Astrocyte (in vitro differentiated cells and primary cell): ENCODE data around the gene LRRK1. TPM values are rescaled to one million over a fixed set of nuclear protein-coding genes. Genes with fewer than 3 reads are reported as not detected.

Source experiments
- DNase-seq: peaks from one replicate; pipeline ENCODE4 v3.0.0-alpha.2; 2010; ENCODE audit warnings: low read depth
- FAIRE-seq: peaks from 2 replicates; lab custom pipeline; 2011; peaks lifted over from hg19 to GRCh38; lab: Jason Lieb, UNC
- H2AFZ ChIP-seq: 2 replicates; pipeline ENCODE4 v1.6.0; 2012; ENCODE audit warnings: low read depth, low read length, inconsistent platforms
- H3K27ac ChIP-seq: 2 replicates; pipeline ENCODE4 v1.5.1; 2011; ENCODE audit warnings: low read depth, low read length, inconsistent platforms
- H3K27me3 ChIP-seq: 2 replicates; pipeline ENCODE4 v1.6.0; 2011; ENCODE audit warnings: low read length, inconsistent platforms; ENCODE audit not compliant: insufficient read depth
- H3K36me3 ChIP-seq: 2 replicates; pipeline ENCODE4 v1.5.1; 2011; ENCODE audit warnings: low read length, inconsistent platforms; ENCODE audit not compliant: insufficient read depth
- H3K4me1 ChIP-seq: 2 replicates; pipeline ENCODE4 v1.5.1; 2011; ENCODE audit warnings: low read length, inconsistent platforms; ENCODE audit not compliant: insufficient read depth
- H3K4me2 ChIP-seq: 2 replicates; pipeline ENCODE4 v1.6.0; 2012; ENCODE audit warnings: low read length, inconsistent platforms
- H3K4me3 ChIP-seq: 2 replicates; pipeline ENCODE4 v1.5.1; 2011; ENCODE audit warnings: low read depth, mild to moderate bottlenecking, low read length, inconsistent platforms; ENCODE audit not compliant: insufficient read depth
- H3K79me2 ChIP-seq: 2 replicates; pipeline ENCODE4 v1.6.0; 2012; ENCODE audit warnings: mild to moderate bottlenecking, low read length, inconsistent platforms; ENCODE audit not compliant: insufficient read depth
- H3K9ac ChIP-seq: 2 replicates; pipeline ENCODE4 v1.6.0; 2012; ENCODE audit warnings: mild to moderate bottlenecking, low read length, inconsistent platforms
- H3K9me3 ChIP-seq: 2 replicates; pipeline ENCODE4 v1.5.1; 2012; ENCODE audit warnings: low read depth, mild to moderate bottlenecking, low read length, inconsistent platforms; ENCODE audit not compliant: insufficient read depth
- H4K20me1 ChIP-seq: 2 replicates; pipeline ENCODE4 v1.6.0; 2012; ENCODE audit warnings: low read length, inconsistent platforms; ENCODE audit not compliant: insufficient read depth
- H3K27ac Mint-ChIP-seq: one replicate; pipeline ENCODE4 v1.8.0; 2021; ENCODE audit warnings: mild to moderate bottlenecking, mixed read lengths; ENCODE audit not compliant: unreplicated experiment
- H3K27me3 Mint-ChIP-seq: one replicate; pipeline ENCODE4 v1.8.0; 2021; ENCODE audit warnings: low read depth, mixed read lengths; ENCODE audit not compliant: unreplicated experiment
- H3K36me3 Mint-ChIP-seq: one replicate; pipeline ENCODE4 v1.8.0; 2021; ENCODE audit warnings: low read depth, mixed read lengths; ENCODE audit not compliant: unreplicated experiment
- H3K4me1 Mint-ChIP-seq: one replicate; pipeline ENCODE4 v1.8.0; 2021; ENCODE audit warnings: low read depth, mixed read lengths; ENCODE audit not compliant: unreplicated experiment
- H3K4me3 Mint-ChIP-seq: one replicate; pipeline ENCODE4 v1.8.0; 2021; ENCODE audit warnings: mild to moderate bottlenecking, moderate library complexity, mixed read lengths; ENCODE audit not compliant: unreplicated experiment
- H3K9me3 Mint-ChIP-seq: one replicate; pipeline ENCODE4 v1.8.0; 2021; ENCODE audit warnings: mild to moderate bottlenecking, mixed read lengths; ENCODE audit not compliant: unreplicated experiment
- EZH2 ChIP-seq: IDR thresholded peaks from 2 replicates; pipeline ENCODE4 v1.6.1; 2012; ENCODE audit warnings: mild to moderate bottlenecking, low read length, inconsistent platforms; ENCODE audit not compliant: insufficient read depth
- total RNA-seq: library from RNA; stranded (reverse); gene quantifications from 2 replicates; pipeline ENCODE4 v1.2.1, GENCODE V29; 2021
- TF ChIP-seq, protein P1 (sequence below): IDR thresholded peaks from 2 replicates; pipeline ENCODE4 v1.5.1; 2011; ENCODE audit warnings: low read depth, mild to moderate bottlenecking, inconsistent platforms, low read length, moderate library complexity; ENCODE audit not compliant: insufficient read depth

LRRK1 gene
- total RNA-seq, 1 donor from 2014 or later: 0.41 TPM

- no peaks in the 10 kb centered on the region for H3K36me3 Mint-ChIP-seq
- no peaks in the 10 kb centered on the region for H3K9me3 ChIP-seq
- no peak overlapping the region for H3K9ac ChIP-seq
- no peaks in the 10 kb centered on the region for H4K20me1 ChIP-seq
- no peak overlapping the region for H3K4me3 Mint-ChIP-seq
- H3K36me3 ChIP-seq: no peaks in the 10 kb centered on the region
- H2AFZ ChIP-seq: no peak overlapping the region
- TF ChIP-seq, protein P1, sequence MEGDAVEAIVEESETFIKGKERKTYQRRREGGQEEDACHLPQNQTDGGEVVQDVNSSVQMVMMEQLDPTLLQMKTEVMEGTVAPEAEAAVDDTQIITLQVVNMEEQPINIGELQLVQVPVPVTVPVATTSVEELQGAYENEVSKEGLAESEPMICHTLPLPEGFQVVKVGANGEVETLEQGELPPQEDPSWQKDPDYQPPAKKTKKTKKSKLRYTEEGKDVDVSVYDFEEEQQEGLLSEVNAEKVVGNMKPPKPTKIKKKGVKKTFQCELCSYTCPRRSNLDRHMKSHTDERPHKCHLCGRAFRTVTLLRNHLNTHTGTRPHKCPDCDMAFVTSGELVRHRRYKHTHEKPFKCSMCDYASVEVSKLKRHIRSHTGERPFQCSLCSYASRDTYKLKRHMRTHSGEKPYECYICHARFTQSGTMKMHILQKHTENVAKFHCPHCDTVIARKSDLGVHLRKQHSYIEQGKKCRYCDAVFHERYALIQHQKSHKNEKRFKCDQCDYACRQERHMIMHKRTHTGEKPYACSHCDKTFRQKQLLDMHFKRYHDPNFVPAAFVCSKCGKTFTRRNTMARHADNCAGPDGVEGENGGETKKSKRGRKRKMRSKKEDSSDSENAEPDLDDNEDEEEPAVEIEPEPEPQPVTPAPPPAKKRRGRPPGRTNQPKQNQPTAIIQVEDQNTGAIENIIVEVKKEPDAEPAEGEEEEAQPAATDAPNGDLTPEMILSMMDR: no peak
- TF ChIP-seq EZH2: no peak
- H3K4me1 ChIP-seq: no peaks in the 10 kb centered on the region
- H3K9me3 Mint-ChIP-seq: no peaks in the 10 kb centered on the region
- no peak overlapping the region for H3K4me2 ChIP-seq
- DNase-seq (no peak), FAIRE-seq (no peak)
- no peak overlapping the region for H3K27ac Mint-ChIP-seq
- H3K4me3 ChIP-seq: no peak overlapping the region
- peaks cover 4% of the 10 kb centered on the region for H3K27me3 ChIP-seq
- no peaks in the 10 kb centered on the region for H3K79me2 ChIP-seq
- peaks cover 28% of the 10 kb centered on the region for H3K27me3 Mint-ChIP-seq
- H3K27ac ChIP-seq: no peak overlapping the region
- H3K4me1 Mint-ChIP-seq: no peaks in the 10 kb centered on the region
Observed at GRCh38 chr15:101084801-101085200, 165.6 kb downstream of the LRRK1 start.

GRCh38 chr15:101085311-101085700 is 166.1 kb downstream of the LRRK1 start:
- Histone ChIP-seq H3K4me2 (no peak overlapping the region), H4K20me1 (no peaks in the 10 kb centered on the region), H3K79me2 (no peaks in the 10 kb centered on the region), H3K4me1 (no peaks in the 10 kb centered on the region), H3K9me3 (no peaks in the 10 kb centered on the region), H3K27me3 (peaks cover 4% of the 10 kb centered on the region), H3K9ac (no peak overlapping the region), H3K36me3 (no peaks in the 10 kb centered on the region), H3K27ac (no peak overlapping the region), H3K4me3 (no peak overlapping the region), H2AFZ (no peak overlapping the region)
- peaks cover 28% of the 10 kb centered on the region for H3K27me3 Mint-ChIP-seq
- H3K36me3 Mint-ChIP-seq: no peaks in the 10 kb centered on the region
- no peaks in the 10 kb centered on the region for H3K9me3 Mint-ChIP-seq
- TF ChIP-seq EZH2: no peak
- TF ChIP-seq, protein P1: no peak
- H3K4me1 Mint-ChIP-seq: no peaks in the 10 kb centered on the region
- FAIRE-seq (no peak), DNase-seq (no peak)
- no peak overlapping the region for H3K4me3 Mint-ChIP-seq
- no peak overlapping the region for H3K27ac Mint-ChIP-seq

DNA sequence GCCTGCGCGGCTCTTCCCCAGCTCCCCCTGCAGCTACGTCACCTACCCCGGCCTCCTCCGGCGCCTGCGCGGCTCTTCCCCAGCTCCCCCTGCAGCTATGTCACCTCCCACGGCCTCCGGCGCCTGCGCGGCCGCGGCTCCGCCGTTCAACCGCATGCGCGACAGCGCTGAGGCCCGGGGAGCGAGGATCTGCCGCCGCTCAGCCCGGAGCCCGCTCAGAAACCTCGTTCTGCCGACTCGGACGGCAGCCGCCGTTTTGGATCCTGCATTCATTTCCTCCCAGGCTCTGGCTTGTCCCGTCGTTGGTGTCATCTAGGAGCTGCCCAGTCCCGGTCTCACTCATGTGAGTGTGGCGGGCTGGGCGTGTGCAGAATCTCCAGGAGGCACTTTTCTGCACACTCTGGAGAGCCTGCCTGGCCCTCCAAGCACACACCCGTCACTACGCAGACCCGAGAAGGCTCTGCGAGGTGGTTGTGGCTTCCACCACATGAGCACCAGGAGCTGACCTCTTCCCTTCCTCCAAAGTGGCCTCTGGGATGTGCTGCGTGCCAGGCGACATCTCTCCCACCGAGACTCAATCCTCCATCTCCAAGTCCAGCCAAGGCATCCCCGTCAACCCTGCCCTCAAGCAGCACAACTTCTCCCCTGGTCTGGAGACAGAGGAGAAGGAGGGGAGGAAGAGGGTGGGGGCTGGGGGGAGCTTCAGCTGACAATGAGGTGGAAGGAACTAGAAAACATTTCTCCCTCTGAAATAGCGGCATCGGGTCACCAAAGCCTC is 167.4 kb downstream of the LRRK1 start:
- H3K9me3 Mint-ChIP-seq: no peaks in the 10 kb centered on the region
- Histone ChIP-seq H3K4me3 (no peak overlapping the region), H3K9ac (no peak overlapping the region), H2AFZ (no peak overlapping the region), H3K4me1 (peaks cover 9% of the 10 kb centered on the region), H3K27ac (no peak overlapping the region), H3K9me3 (no peaks in the 10 kb centered on the region), H4K20me1 (no peaks in the 10 kb centered on the region), H3K4me2 (no peak overlapping the region), H3K27me3 (peaks cover 4% of the 10 kb centered on the region), H3K36me3 (no peaks in the 10 kb centered on the region), H3K79me2 (no peaks in the 10 kb centered on the region)
- H3K4me1 Mint-ChIP-seq: peaks cover 6% of the 10 kb centered on the region
- H3K27ac Mint-ChIP-seq: no peak overlapping the region
- TF ChIP-seq EZH2: no peak
- TF ChIP-seq, protein P1: no peak
- FAIRE-seq (no peak), DNase-seq (no peak)
- H3K4me3 Mint-ChIP-seq: no peak overlapping the region
- no peaks in the 10 kb centered on the region for H3K36me3 Mint-ChIP-seq
- peaks cover 28% of the 10 kb centered on the region for H3K27me3 Mint-ChIP-seq
